K562 (cell line): Measurements from ENCODE around the gene PRDX6. TPM values are rescaled to one million over a fixed set of nuclear protein-coding genes. Genes with fewer than 3 reads are reported as not detected.

Experiments
- ATAC-seq: fragments of 200-7000 bp; cut with Tn5 transposase; 3 replicates; pipeline ENCODE4 v1.9.1; 2020; ENCODE audit warnings: moderate library complexity
- BruUV-seq: library from RNA; stranded (reverse); fragments of 400-500 nt; replicated peaks from 2 replicates; lab custom pipeline; 2021; lab: Mats Ljungman, UMichigan
- CTCF ChIA-PET: fragments of 300-600 bp; formaldehyde crosslinking; extraction: SDS; loops from one replicate; lab custom pipeline; 2021; ENCODE audit warnings: low intra/inter-chr PET ratio; lab: Yijun Ruan, JAX
- POLR2A ChIA-PET: fragments of 300-600, 350-650 bp; sonication (Branson Sonifier 250); formaldehyde crosslinking; extraction: SDS; loops from one replicate; lab custom pipeline; 2021; ENCODE audit warnings: antibody characterized with exemption, inconsistent platforms; lab: Yijun Ruan, JAX
- DNase-seq, 4 experiments: peaks; one replicate each; pipeline versions ENCODE4 v3.0.0 to v3.0.0-alpha.2; 2011 to 2018; ENCODE audit warnings: low spot score in 3 of 4, mixed read lengths in 3 of 4; ENCODE audit errors: extremely low read depth in 1 of 4
- FAIRE-seq: peaks from 2 replicates; lab custom pipeline; 2011; peaks lifted over from hg19 to GRCh38; lab: Jason Lieb, UNC
- H2AFZ ChIP-seq: 2 replicates; pipeline ENCODE4 v1.6.0; 2011; ENCODE audit warnings: low read depth, low read length, control low read depth, inconsistent platforms
- H3K27ac ChIP-seq: fragments of 200-600 bp; 3 replicates; pipeline ENCODE4 v1.8.0; 2011; ENCODE audit warnings: low read depth, mild to moderate bottlenecking, control low read depth, inconsistent platforms, low read length, moderate library complexity, mixed read lengths; ENCODE audit errors: extremely low read depth
- H3K27me3 ChIP-seq, 2 experiments: fragments of 300-600 bp in 1 of 2; 2 replicates in 1 of 2; 3 replicates in 1 of 2; pipeline versions ENCODE4 v1.6.0 to v1.8.0; 2011; ENCODE audit warnings: inconsistent platforms in 2 of 2, low read length in 2 of 2, mild to moderate bottlenecking in 1 of 2, mixed read lengths in 1 of 2, moderate library complexity in 1 of 2; ENCODE audit not compliant: control insufficient read depth in 2 of 2, insufficient read depth in 2 of 2
- H3K36me3 ChIP-seq: fragments of 300-600 bp; 3 replicates; pipeline ENCODE4 v1.8.0; 2011; ENCODE audit warnings: mild to moderate bottlenecking, low read length, inconsistent platforms; ENCODE audit not compliant: control insufficient read depth, insufficient read depth
- H3K4me1 ChIP-seq, 2 experiments: fragments of 200-600 bp in 1 of 2; replicated peaks in 1 of 2; 2 replicates in 1 of 2; 3 replicates in 1 of 2; pipeline versions ENCODE4 v1.5.1 to v1.8.0; 2011; ENCODE audit warnings: inconsistent platforms in 2 of 2, low read length in 2 of 2, mild to moderate bottlenecking in 1 of 2, mixed read lengths in 1 of 2, moderate library complexity in 1 of 2; ENCODE audit not compliant: control insufficient read depth in 2 of 2, insufficient read depth in 2 of 2
- H3K4me2 ChIP-seq: 2 replicates; pipeline ENCODE4 v1.6.1; 2011; ENCODE audit warnings: low read length, control low read depth, inconsistent platforms, mixed read lengths; ENCODE audit not compliant: insufficient read depth
- H3K4me3 ChIP-seq: fragments of 200-600 bp; sonication (generic), shearing (Covaris generic); 2 replicates; pipeline ENCODE4 v1.5.1; 2016; ENCODE audit warnings: control low read depth, inconsistent platforms
- H3K79me2 ChIP-seq: fragments of 200-600 bp; 3 replicates; pipeline ENCODE4 v1.8.0; 2011; ENCODE audit warnings: low read length, inconsistent platforms; ENCODE audit not compliant: control insufficient read depth, insufficient read depth
- H3K9ac ChIP-seq, 2 experiments: 2 replicates each; pipeline versions ENCODE4 v1.6.0 to v1.6.1; 2011; ENCODE audit warnings: low read depth in 2 of 2, low read length in 2 of 2, control low read depth in 1 of 2, inconsistent platforms in 1 of 2, mild to moderate bottlenecking in 1 of 2, mixed read lengths in 1 of 2; ENCODE audit not compliant: insufficient read depth in 1 of 2
- H3K9me1 ChIP-seq: one replicate; pipeline ENCODE4 v1.6.0; 2011; ENCODE audit warnings: inconsistent platforms, mild to moderate bottlenecking, low read length, moderate library complexity; ENCODE audit not compliant: control insufficient read depth, insufficient read depth
- H3K9me3 ChIP-seq: replicated peaks from 2 replicates; pipeline ENCODE4 v1.5.1; 2011; ENCODE audit warnings: low read depth, low read length, inconsistent platforms; ENCODE audit not compliant: control insufficient read depth, insufficient read depth
- H4K20me1 ChIP-seq: replicated peaks from 2 replicates; pipeline ENCODE4 v1.6.1; 2011; ENCODE audit warnings: low read length, inconsistent platforms, mixed read lengths; ENCODE audit not compliant: control insufficient read depth, insufficient read depth
- ATF2 ChIP-seq: sonication (generic); formaldehyde crosslinking; IDR thresholded peaks from 2 replicates; pipeline ENCODE4 v1.8.1; 2022; ENCODE audit warnings: missing genetic modification reagents
- NEUROD1 ChIP-seq: fragments of 150-350 bp; IDR thresholded peaks from 2 replicates; pipeline ENCODE4 v1.6.1; 2014; ENCODE audit warnings: borderline replicate concordance, low read length, low read depth; ENCODE audit not compliant: partially characterized antibody
- POLR2A ChIP-seq: fragments of 450-650 bp; conservative IDR thresholded peaks from 2 replicates; pipeline ENCODE4 v1.6.1; 2016
- ZFP30 ChIP-seq: fragments of 250-450 bp; sonication (Bioruptor Pico); IDR thresholded peaks from 2 replicates; pipeline ENCODE4 v1.8.0; 2022; ENCODE audit warnings: moderate library complexity, mild to moderate bottlenecking, inconsistent platforms, borderline replicate concordance
- WGBS: fragments of 100-300 bp; shearing (Covaris generic); methylation state at CpG from one replicate; pipeline ENCODE4 v1.1.6; 2016; ENCODE audit warnings: low coverage, mixed read lengths; ENCODE audit not compliant: insufficient coverage; ENCODE audit errors: missing lambda C conversion rate; 5-methylcytosine and 5-hydroxymethylcytosine counted together
- in situ Hi-C: fragments of 300-500 bp; cut with MboI; formaldehyde crosslinking; loops from 4 replicates; pipeline ENCODE4 v1.15.0; 2018; ENCODE audit warnings: inconsistent platforms, mixed read lengths
- intact Hi-C: fragments of 100-400 bp; cut with micrococcal nuclease; formaldehyde crosslinking; loops from 2 replicates; pipeline ENCODE4 v1.14.2; 2022
- polyA plus RNA-seq, 8 experiments: library from polyadenylated mRNA; depleted of rRNA in 4 of 8; stranded (reverse) in 5 of 8; unstranded in 3 of 8; fragments of >200 nt; fragmentation: Nextera tagmentation in 2 of 8; fragmentation: Illumina TruSeq in 1 of 8; extraction: Ambion mirVana in 2 of 8; extraction: Trizol in 1 of 8; gene quantifications; 2 replicates each; pipeline versions ENCODE4 v1.2.1 to v1.2.3, GENCODE V29; 2011 to 2014; ENCODE audit warnings: inconsistent platforms in 1 of 8, missing spikeins in 1 of 8
- total RNA-seq, 7 experiments: library from RNA; depleted of rRNA in 6 of 7; stranded (reverse); fragments of >200 nt in 6 of 7; fragmentation: Illumina TruSeq in 2 of 7; extraction: Trizol in 2 of 7; gene quantifications; 2 replicates each; pipeline versions ENCODE4 v1.2.1 to v1.2.3, GENCODE V29; 2011 to 2021; ENCODE audit warnings: low replicate concordance in 1 of 7

PRDX6 gene
- total and polyA plus RNA-seq, 9 of the 15 experiments (the other 6 are each of a cell fraction or from before 2014, with no cell fraction given) = 277 to 1,082 (median 610) TPM

- FAIRE-seq = no peak
- Histone ChIP-seq H3K4me2 (no peak overlapping the region), H3K9ac (no peak overlapping the region), H3K27me3 (no peaks in the 10 kb centered on the region), H3K9me1 (no peaks in the 10 kb centered on the region), H3K79me2 (no peaks in the 10 kb centered on the region), H3K9me3 (no peaks in the 10 kb centered on the region), H4K20me1 (no peaks in the 10 kb centered on the region), H3K4me1 (0 out of 5 replicates have a peak, but pooled peaks cover 0 to 4% of the 10 kb centered on the region in 2 experiments), H3K36me3 (no peaks in the 10 kb centered on the region), H3K4me3 (no peak overlapping the region), H2AFZ (no peak overlapping the region), H3K27ac (no peak overlapping the region)
- no peak for ATAC-seq
- no TSS peak for BruUV-seq
- ChIA-PET POLR2A (interaction anchor here (0.6 to 1.3 kb wide), 4 partner anchors 10 to 38 kb away, joined by 3 to 7 read pairs (median 3); no protein-coding TSS in a partner anchor), CTCF (no interaction called here)
- intact Hi-C loops (no loop called here), in situ Hi-C loops (no loop called here)
- no peak for DNase-seq
- WGBS = 2% methylated on average over 4 of the region's 4 CpGs
- no peak for TF ChIP-seq NEUROD1
- no peak for TF ChIP-seq POLR2A
- TF ChIP-seq ATF2 (CRISPR knock-in tag) = no peak
- no peak for TF ChIP-seq ZFP30
Measured at GRCh38 chr1:173530795-173531693, 53.9 kb downstream of the PRDX6 start.
